Measurements from ENCODE around the gene NECTIN1.

NECTIN1 gene

GRCh38 chr11:119661226-119661625 lies 67.8 kb downstream of the NECTIN1 start:
- peaks cover 6% of the 10 kb centered on the region for H3K4me1 ChIP-seq (ENCODE audit: control insufficient read depth, low read depth, low read length)
- H3K27ac ChIP-seq (ENCODE audit: low read length): no peak overlapping the region
- H3K9me3 ChIP-seq (ENCODE audit: control insufficient read depth, low read depth, low read length): no peaks in the 10 kb centered on the region
- no peak overlapping the region for H3K4me3 ChIP-seq (ENCODE audit: low read length)
- no peaks in the 10 kb centered on the region for H3K27me3 ChIP-seq (ENCODE audit: control insufficient read depth, insufficient read depth, low read length)
- H3K9ac ChIP-seq (ENCODE audit: low read length): no peak overlapping the region
- H3K36me3 ChIP-seq (ENCODE audit: control insufficient read depth, low read depth, low read length): no peaks in the 10 kb centered on the region

GRCh38 chr11:119659971-119660723 lies 68.9 kb downstream of the NECTIN1 start:
- no peaks in the 10 kb centered on the region for H3K9me3 ChIP-seq (ENCODE audit: control insufficient read depth, low read depth, low read length)
- no peak overlapping the region for H3K9ac ChIP-seq (ENCODE audit: low read length)
- no peaks in the 10 kb centered on the region for H3K36me3 ChIP-seq (ENCODE audit: control insufficient read depth, low read depth, low read length)
- no peak overlapping the region for H3K27ac ChIP-seq (ENCODE audit: low read length)
- H3K4me3 ChIP-seq (ENCODE audit: low read length): no peak overlapping the region
- no peaks in the 10 kb centered on the region for H3K27me3 ChIP-seq (ENCODE audit: control insufficient read depth, insufficient read depth, low read length)
- peaks cover 6% of the 10 kb centered on the region for H3K4me1 ChIP-seq (ENCODE audit: control insufficient read depth, low read depth, low read length)

GRCh38 chr11:119652907-119653659 lies 75.9 kb downstream of the NECTIN1 start:
- H3K4me3 ChIP-seq (ENCODE audit: low read length): no peak overlapping the region
- H3K4me1 ChIP-seq (ENCODE audit: control insufficient read depth, low read depth, low read length): peaks cover 14% of the 10 kb centered on the region
- no peaks in the 10 kb centered on the region for H3K9me3 ChIP-seq (ENCODE audit: control insufficient read depth, low read depth, low read length)
- H3K9ac ChIP-seq (ENCODE audit: low read length): no peak overlapping the region
- H3K27me3 ChIP-seq (ENCODE audit: control insufficient read depth, insufficient read depth, low read length): no peaks in the 10 kb centered on the region
- H3K36me3 ChIP-seq (ENCODE audit: control insufficient read depth, low read depth, low read length): no peaks in the 10 kb centered on the region
- no peak overlapping the region for H3K27ac ChIP-seq (ENCODE audit: low read length)

GRCh38 chr11:119651802-119652584 lies 77.0 kb downstream of the NECTIN1 start:
- no peak overlapping the region for H3K9ac ChIP-seq (ENCODE audit: low read length)
- H3K4me1 ChIP-seq (ENCODE audit: control insufficient read depth, low read depth, low read length): peaks cover 14% of the 10 kb centered on the region
- no peaks in the 10 kb centered on the region for H3K9me3 ChIP-seq (ENCODE audit: control insufficient read depth, low read depth, low read length)

GRCh38 chr11:119650251-119650650 lies 78.7 kb downstream of the NECTIN1 start:
- Histone ChIP-seq H3K4me1 (ENCODE audit: control insufficient read depth, low read depth, low read length) (peaks cover 14% of the 10 kb centered on the region), H3K27me3 (ENCODE audit: control insufficient read depth, insufficient read depth, low read length) (no peaks in the 10 kb centered on the region), H3K27ac (ENCODE audit: low read length) (no peak overlapping the region), H3K36me3 (ENCODE audit: control insufficient read depth, low read depth, low read length) (no peaks in the 10 kb centered on the region), H3K9me3 (ENCODE audit: control insufficient read depth, low read depth, low read length) (no peaks in the 10 kb centered on the region), H3K9ac (ENCODE audit: low read length) (no peak overlapping the region), H3K4me3 (ENCODE audit: low read length) (no peak overlapping the region)

More at GRCh38 chr11:119651802-119652584, 77.0 kb downstream of the NECTIN1 start:
- H3K36me3 ChIP-seq (ENCODE audit: control insufficient read depth, low read depth, low read length): no peaks in the 10 kb centered on the region
- H3K27ac ChIP-seq (ENCODE audit: low read length): no peak overlapping the region
- H3K27me3 ChIP-seq (ENCODE audit: control insufficient read depth, insufficient read depth, low read length): no peaks in the 10 kb centered on the region
- no peak overlapping the region for H3K4me3 ChIP-seq (ENCODE audit: low read length)

GRCh38 chr11:119647254-119647653 lies 81.7 kb downstream of the NECTIN1 start:
- Histone ChIP-seq H3K27me3 (ENCODE audit: control insufficient read depth, insufficient read depth, low read length) (no peaks in the 10 kb centered on the region), H3K4me3 (ENCODE audit: low read length) (no peak overlapping the region), H3K4me1 (ENCODE audit: control insufficient read depth, low read depth, low read length) (peaks cover 12% of the 10 kb centered on the region), H3K9ac (ENCODE audit: low read length) (no peak overlapping the region), H3K36me3 (ENCODE audit: control insufficient read depth, low read depth, low read length) (no peaks in the 10 kb centered on the region), H3K9me3 (ENCODE audit: control insufficient read depth, low read depth, low read length) (no peaks in the 10 kb centered on the region), H3K27ac (ENCODE audit: low read length) (no peak overlapping the region)

GRCh38 chr11:119645018-119645417 lies 84.0 kb downstream of the NECTIN1 start:
- Histone ChIP-seq H3K36me3 (ENCODE audit: control insufficient read depth, low read depth, low read length) (no peaks in the 10 kb centered on the region), H3K9ac (ENCODE audit: low read length) (no peak overlapping the region), H3K4me1 (ENCODE audit: control insufficient read depth, low read depth, low read length) (no peaks in the 10 kb centered on the region), H3K27ac (ENCODE audit: low read length) (no peak overlapping the region), H3K9me3 (ENCODE audit: control insufficient read depth, low read depth, low read length) (no peaks in the 10 kb centered on the region), H3K27me3 (ENCODE audit: control insufficient read depth, insufficient read depth, low read length) (no peaks in the 10 kb centered on the region), H3K4me3 (ENCODE audit: low read length) (no peak overlapping the region)

- Histone ChIP-seq H3K27ac (ENCODE audit: low read length) (no peak overlapping the region), H3K4me1 (ENCODE audit: control insufficient read depth, low read depth, low read length) (no peaks in the 10 kb centered on the region), H3K36me3 (ENCODE audit: control insufficient read depth, low read depth, low read length) (no peaks in the 10 kb centered on the region), H3K9me3 (ENCODE audit: control insufficient read depth, low read depth, low read length) (no peaks in the 10 kb centered on the region), H3K9ac (ENCODE audit: low read length) (no peak overlapping the region), H3K27me3 (ENCODE audit: control insufficient read depth, insufficient read depth, low read length) (no peaks in the 10 kb centered on the region), H3K4me3 (ENCODE audit: low read length) (no peak overlapping the region)
Observed at GRCh38 chr11:119644502-119644901, 84.5 kb downstream of the NECTIN1 start.

GRCh38 chr11:119643876-119644225 lies 85.1 kb downstream of the NECTIN1 start:
- Histone ChIP-seq H3K4me1 (ENCODE audit: control insufficient read depth, low read depth, low read length) (no peaks in the 10 kb centered on the region), H3K4me3 (ENCODE audit: low read length) (no peak overlapping the region), H3K36me3 (ENCODE audit: control insufficient read depth, low read depth, low read length) (no peaks in the 10 kb centered on the region), H3K9me3 (ENCODE audit: control insufficient read depth, low read depth, low read length) (no peaks in the 10 kb centered on the region), H3K27ac (ENCODE audit: low read length) (no peak overlapping the region), H3K9ac (ENCODE audit: low read length) (no peak overlapping the region), H3K27me3 (ENCODE audit: control insufficient read depth, insufficient read depth, low read length) (no peaks in the 10 kb centered on the region)

GRCh38 chr11:119643212-119643875 lies 85.7 kb downstream of the NECTIN1 start:
- H3K27me3 ChIP-seq (ENCODE audit: control insufficient read depth, insufficient read depth, low read length): no peaks in the 10 kb centered on the region
- H3K36me3 ChIP-seq (ENCODE audit: control insufficient read depth, low read depth, low read length): no peaks in the 10 kb centered on the region
- no peak overlapping the region for H3K4me3 ChIP-seq (ENCODE audit: low read length)
- no peaks in the 10 kb centered on the region for H3K4me1 ChIP-seq (ENCODE audit: control insufficient read depth, low read depth, low read length)
- H3K9me3 ChIP-seq (ENCODE audit: control insufficient read depth, low read depth, low read length): no peaks in the 10 kb centered on the region
- no peak overlapping the region for H3K9ac ChIP-seq (ENCODE audit: low read length)
- no peak overlapping the region for H3K27ac ChIP-seq (ENCODE audit: low read length)
